Measurements from ENCODE around the gene C2CD5.

DNA sequence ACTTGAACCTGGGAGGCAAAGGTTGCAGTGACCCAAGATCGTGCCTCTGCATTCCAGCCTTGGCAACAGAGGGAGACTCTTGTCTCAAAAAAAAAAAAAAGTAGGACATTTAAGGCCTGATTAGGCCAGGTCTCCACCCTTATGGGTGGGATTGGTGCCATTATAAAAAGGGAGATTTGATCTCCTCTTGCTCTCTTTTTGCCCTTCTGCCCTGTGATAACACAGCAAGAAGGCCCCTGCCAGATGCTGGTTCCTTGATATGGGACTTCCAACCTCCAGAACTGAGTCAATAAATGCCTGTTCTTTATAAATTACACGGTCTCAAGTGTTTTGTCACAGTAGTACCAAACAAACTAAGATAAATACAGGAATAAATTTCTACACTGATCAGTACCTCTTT is 81.0 kb downstream of the C2CD5 start:
- TF ChIP-seq, protein P1, sequence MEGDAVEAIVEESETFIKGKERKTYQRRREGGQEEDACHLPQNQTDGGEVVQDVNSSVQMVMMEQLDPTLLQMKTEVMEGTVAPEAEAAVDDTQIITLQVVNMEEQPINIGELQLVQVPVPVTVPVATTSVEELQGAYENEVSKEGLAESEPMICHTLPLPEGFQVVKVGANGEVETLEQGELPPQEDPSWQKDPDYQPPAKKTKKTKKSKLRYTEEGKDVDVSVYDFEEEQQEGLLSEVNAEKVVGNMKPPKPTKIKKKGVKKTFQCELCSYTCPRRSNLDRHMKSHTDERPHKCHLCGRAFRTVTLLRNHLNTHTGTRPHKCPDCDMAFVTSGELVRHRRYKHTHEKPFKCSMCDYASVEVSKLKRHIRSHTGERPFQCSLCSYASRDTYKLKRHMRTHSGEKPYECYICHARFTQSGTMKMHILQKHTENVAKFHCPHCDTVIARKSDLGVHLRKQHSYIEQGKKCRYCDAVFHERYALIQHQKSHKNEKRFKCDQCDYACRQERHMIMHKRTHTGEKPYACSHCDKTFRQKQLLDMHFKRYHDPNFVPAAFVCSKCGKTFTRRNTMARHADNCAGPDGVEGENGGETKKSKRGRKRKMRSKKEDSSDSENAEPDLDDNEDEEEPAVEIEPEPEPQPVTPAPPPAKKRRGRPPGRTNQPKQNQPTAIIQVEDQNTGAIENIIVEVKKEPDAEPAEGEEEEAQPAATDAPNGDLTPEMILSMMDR (IDR thresholded peaks at IDR 0.05; ENCODE audit: low read depth, low read length) = no peak
- no peak for TF ChIP-seq EZH2phosphoT487 (IDR thresholded peaks at IDR 0.05; ENCODE audit: low read depth)

Measured in OCI-LY3 (cell line).